ENCODE results near the gene PSTPIP2. TPM values are rescaled to one million over a fixed set of nuclear protein-coding genes. Genes with fewer than 3 reads are reported as not detected.

The PSTPIP2 gene
- total and polyA plus RNA-seq, 2 of the 13 experiments (the other 11 are each of a cell fraction or from before 2014, with no cell fraction given) = 0.25 to 0.27 TPM

- TF ChIP-seq ZBTB37 (CRISPR knock-in tag; IDR thresholded peaks at IDR 0.05) (no peak), NFYC (CRISPR knock-in tag; IDR thresholded peaks at IDR 0.05) (no peak), ZNF607 (CRISPR knock-in tag; IDR thresholded peaks at IDR 0.05; ENCODE audit: borderline replicate concordance) (no peak), CTCF (CRISPR knock-in tag; IDR thresholded peaks at IDR 0.05) (no peak)
Observed at GRCh38 chr18:45984546-45985235, 87.4 kb downstream of the PSTPIP2 start (continued).

- intact Hi-C loops (cut with micrococcal nuclease; ENCODE audit: unreplicated experiment) (no loop called here), in situ Hi-C loops (cut with HindIII; ENCODE audit: extremely low pct_ligation_motif_present, low pct_unique_long_range_greater_than_20kb) (no loop called here)
- no peak overlapping the region for H3K9ac ChIP-seq (ENCODE audit: insufficient read depth, low read depth, low read length)
- no peaks in the 10 kb centered on the region; a peak in 1 of 5 replicates for H3K27me3 ChIP-seq (ENCODE audit: control insufficient read depth in 1 of 2, insufficient read depth in 2 of 2, low read length in 2 of 2)
- CTCF ChIA-PET (ENCODE audit: low intra/inter-chr PET ratio, low total read pairs) = no interaction called here
- no peak overlapping the region for H3K4me3 ChIP-seq (replicated peaks in 1 of 3; ENCODE audit: insufficient read depth in 1 of 3, low read depth in 2 of 3, low read length in 3 of 3)
- H3K4me1 ChIP-seq (ENCODE audit: insufficient read depth, low read length) = peaks cover 14% of the 10 kb centered on the region
- DNase-seq (ENCODE audit: low spot score) (no peak), ATAC-seq (no peak), FAIRE-seq (no peak)
- no peak overlapping the region for H2AFZ ChIP-seq (ENCODE audit: low read length)
- H4K20me1 ChIP-seq (ENCODE audit: insufficient read depth, low read length) = no peaks in the 10 kb centered on the region
- POLR2A ChIA-PET = no interaction called here
- H3K4me2 ChIP-seq (ENCODE audit: low read depth, low read length) = no peak overlapping the region
- no peak overlapping the region for H3K27ac ChIP-seq (ENCODE audit: extremely low read length, insufficient read depth, low read length)
- no peaks in the 10 kb centered on the region for H3K36me3 ChIP-seq (replicated peaks in 1 of 2; ENCODE audit: control insufficient read depth in 1 of 2, insufficient read depth in 2 of 2, low read length in 2 of 2)
- 58% methylated on average over 2 of the region's 2 CpGs for WGBS (ENCODE audit: low lambda C conversion rate)
- H3K79me2 ChIP-seq (ENCODE audit: insufficient read depth, low read length) = no peaks in the 10 kb centered on the region
- no peaks in the 10 kb centered on the region for H3K9me3 ChIP-seq (ENCODE audit: low read length)
- BruUV-seq (replicated peaks) = no TSS peak
- no peak for TF ChIP-seq KLF12 (CRISPR knock-in tag; IDR thresholded peaks at IDR 0.05; ENCODE audit: borderline replicate concordance)
- TF ChIP-seq SETDB1 (CRISPR knock-in tag; IDR thresholded peaks at IDR 0.05; ENCODE audit: borderline replicate concordance) = no peak
- no peak for TF ChIP-seq ATF3 (CRISPR knock-in tag; IDR thresholded peaks at IDR 0.05)
- TF ChIP-seq ZNF597 (CRISPR knock-in tag; IDR thresholded peaks at IDR 0.05) = no peak
- TF ChIP-seq ZZZ3 (CRISPR knock-in tag; IDR thresholded peaks at IDR 0.05; ENCODE audit: borderline replicate concordance) = no peak
- TF ChIP-seq ELF3 (CRISPR knock-in tag; IDR thresholded peaks at IDR 0.05) = no peak
- no peak for TF ChIP-seq MED1 (CRISPR knock-in tag; IDR thresholded peaks at IDR 0.05)
- no peak for TF ChIP-seq HNRNPH1 (optimal IDR thresholded peaks at IDR 0.05; ENCODE audit: low read depth, low read length)
- TF ChIP-seq ZNF136 (CRISPR knock-in tag; IDR thresholded peaks at IDR 0.05; ENCODE audit: low read depth) = no peak
- TF ChIP-seq ZNF7 (CRISPR knock-in tag; IDR thresholded peaks at IDR 0.05) = no peak
- TF ChIP-seq ZNF296 (CRISPR knock-in tag; conservative IDR thresholded peaks at IDR 0.05) = no peak
- TF ChIP-seq SOX5 (CRISPR knock-in tag; IDR thresholded peaks at IDR 0.05; ENCODE audit: borderline replicate concordance) = no peak
- no peak for TF ChIP-seq U2AF2 (IDR thresholded peaks at IDR 0.05; ENCODE audit: low read depth, low read length)
- TF ChIP-seq ZGPAT (CRISPR knock-in tag; IDR thresholded peaks at IDR 0.05) = no peak
Observed at GRCh38 chr18:45981821-45982220, 90.2 kb downstream of the PSTPIP2 start.

Measured in HepG2 (cell line).